Progenitor cell of endocrine pancreas (in vitro differentiated cells): Measurements from ENCODE around the gene CORO1C. TPM values are rescaled to one million over a fixed set of nuclear protein-coding genes. Genes with fewer than 3 reads are reported as not detected.

ENCODE experiments used
- DNase-seq: peaks from one replicate; pipeline ENCODE4 v3.0.0; 2021; ENCODE audit warnings: low spot score; ENCODE audit not compliant: unreplicated experiment
- H3K27ac Mint-ChIP-seq: 2 replicates; pipeline ENCODE4 v1.8.0; 2021; ENCODE audit warnings: mild to moderate bottlenecking, moderate library complexity, mixed read lengths
- H3K27me3 Mint-ChIP-seq: 2 replicates; pipeline ENCODE4 v1.8.0; 2021; ENCODE audit warnings: mixed read lengths
- H3K36me3 Mint-ChIP-seq: 2 replicates; pipeline ENCODE4 v1.8.0; 2022; ENCODE audit warnings: mixed read lengths; ENCODE audit not compliant: insufficient read depth
- H3K4me1 Mint-ChIP-seq: 2 replicates; pipeline ENCODE4 v1.8.0; 2021; ENCODE audit warnings: low read depth, mixed read lengths
- H3K4me3 Mint-ChIP-seq: 2 replicates; pipeline ENCODE4 v1.8.0; 2021; ENCODE audit warnings: low read depth, mild to moderate bottlenecking, moderate library complexity, mixed read lengths
- H3K9me3 Mint-ChIP-seq: 2 replicates; pipeline ENCODE4 v1.8.0; 2021; ENCODE audit warnings: low read depth, mixed read lengths
- CTCF ChIP-seq: fragments of 200-600 bp; sonication (generic); IDR thresholded peaks from one replicate; pipeline ENCODE4 v1.5.0; 2021; ENCODE audit warnings: antibody characterized with exemption, mild to moderate bottlenecking; ENCODE audit not compliant: unreplicated experiment
- total RNA-seq: library from RNA; stranded (reverse); gene quantifications from 2 replicates; pipeline ENCODE4 v1.2.1, GENCODE V29; 2021

CORO1C gene
- total RNA-seq, 1 donor from 2014 or later = 68.3 TPM

DNA sequence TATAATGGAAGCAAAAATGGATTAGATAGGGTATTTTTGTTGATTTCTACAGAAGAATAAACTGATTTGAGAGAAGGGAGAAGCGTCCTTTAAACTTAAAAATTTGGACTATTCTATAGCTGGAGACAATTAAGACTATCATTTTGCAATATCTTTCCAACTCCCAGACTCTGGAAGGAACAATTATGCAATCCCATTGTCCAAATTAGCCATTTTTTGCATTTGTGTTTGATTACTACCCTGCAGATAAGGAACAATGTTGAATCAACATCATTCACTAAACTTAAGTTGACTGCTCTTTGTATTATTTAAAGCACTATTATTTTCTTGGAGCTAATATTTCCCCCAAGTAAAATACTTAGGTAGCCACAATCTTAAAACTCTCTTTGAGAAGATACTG is 62.8 kb downstream of the CORO1C start:
- DNase-seq = no peak
- no peaks in the 10 kb centered on the region for H3K27me3 Mint-ChIP-seq
- H3K27ac Mint-ChIP-seq = no peak overlapping the region
- H3K9me3 Mint-ChIP-seq = no peaks in the 10 kb centered on the region
- H3K4me3 Mint-ChIP-seq = no peak overlapping the region
- H3K4me1 Mint-ChIP-seq = peaks cover 11% of the 10 kb centered on the region
- H3K36me3 Mint-ChIP-seq = peaks cover 3% of the 10 kb centered on the region
- TF ChIP-seq CTCF = no peak

GRCh38 chr12:108668063-108668462 is 63.3 kb downstream of the CORO1C start:
- H3K4me3 Mint-ChIP-seq = no peak overlapping the region
- no peaks in the 10 kb centered on the region for H3K9me3 Mint-ChIP-seq
- H3K4me1 Mint-ChIP-seq = peaks cover 11% of the 10 kb centered on the region
- H3K27ac Mint-ChIP-seq = no peak overlapping the region
- TF ChIP-seq CTCF = no peak
- no peaks in the 10 kb centered on the region for H3K27me3 Mint-ChIP-seq
- DNase-seq = no peak
- peaks cover 5% of the 10 kb centered on the region for H3K36me3 Mint-ChIP-seq

DNA sequence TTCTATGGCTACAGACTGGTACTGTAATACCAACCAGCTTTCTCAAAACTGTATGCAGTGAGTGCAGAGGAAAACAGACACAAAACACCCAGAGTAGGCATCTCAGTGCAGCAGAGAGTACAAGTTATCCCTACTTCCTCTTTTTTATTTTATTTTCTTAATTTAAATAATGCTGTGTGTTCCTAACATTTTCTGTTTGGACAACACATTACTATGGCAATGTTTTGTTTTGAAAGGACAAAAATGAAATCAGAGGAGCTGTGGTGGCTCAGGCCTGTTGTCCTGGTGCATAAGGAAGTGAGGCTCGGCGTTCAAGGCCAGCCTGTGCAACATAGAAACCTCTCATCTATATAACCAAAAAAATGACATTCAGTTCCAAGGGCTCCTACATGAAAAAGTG is 64.0 kb downstream of the CORO1C start:
- TF ChIP-seq CTCF = no peak
- Mint-ChIP-seq H3K27ac (no peak overlapping the region), H3K4me1 (peaks cover 11% of the 10 kb centered on the region), H3K36me3 (peaks cover 2% of the 10 kb centered on the region), H3K9me3 (no peaks in the 10 kb centered on the region), H3K4me3 (no peak overlapping the region), H3K27me3 (no peaks in the 10 kb centered on the region)
- DNase-seq = no peak

- Mint-ChIP-seq H3K27ac (no peak overlapping the region), H3K9me3 (no peaks in the 10 kb centered on the region), H3K4me1 (peaks cover 11% of the 10 kb centered on the region), H3K4me3 (no peak overlapping the region), H3K27me3 (no peaks in the 10 kb centered on the region), H3K36me3 (peaks cover 2% of the 10 kb centered on the region)
- TF ChIP-seq CTCF = no peak
- DNase-seq = no peak
These were observed 64.9 kb downstream of the CORO1C start for GRCh38 chr12:108666401-108666881.

DNA sequence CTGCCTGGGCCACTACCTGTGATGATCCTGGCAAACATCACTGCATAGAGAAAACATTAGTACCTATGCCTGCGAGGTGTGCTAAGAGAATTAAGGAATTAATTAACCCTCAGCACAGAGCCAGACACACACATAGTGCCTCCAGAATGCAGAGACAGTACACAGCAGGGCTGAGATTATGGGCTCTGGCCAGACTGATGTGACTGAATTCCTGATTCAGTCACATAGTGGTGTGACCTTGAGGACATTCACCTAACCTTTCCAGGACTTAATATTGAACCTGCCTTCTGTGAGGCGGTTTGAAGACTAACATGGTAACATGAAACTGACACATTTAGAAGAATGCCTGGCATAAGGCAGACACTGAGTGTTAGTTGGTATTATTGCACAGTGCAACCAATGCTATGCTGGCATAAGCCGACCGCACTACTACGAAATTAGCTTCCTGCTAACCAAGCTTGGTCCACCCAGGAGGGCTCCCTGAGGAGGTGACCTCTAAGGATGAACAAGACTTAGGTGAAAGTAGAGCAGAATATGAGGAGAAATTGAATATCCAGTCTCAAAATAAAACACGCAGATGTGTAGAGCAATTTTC is 65.6 kb downstream of the CORO1C start:
- no peak for DNase-seq
- TF ChIP-seq CTCF = no peak
- peaks cover 3% of the 10 kb centered on the region for H3K36me3 Mint-ChIP-seq
- H3K4me3 Mint-ChIP-seq = no peak overlapping the region
- peaks cover 11% of the 10 kb centered on the region for H3K4me1 Mint-ChIP-seq
- no peaks in the 10 kb centered on the region for H3K9me3 Mint-ChIP-seq
- no peak overlapping the region for H3K27ac Mint-ChIP-seq
- H3K27me3 Mint-ChIP-seq = no peaks in the 10 kb centered on the region
